SK-N-SH treated with all-trans-retinoic acid at 6 μM for 48 hours (cell line): ENCODE data around the gene PRKAG3.

Experiments
- ATAC-seq: fragments of 200-7000 bp; cut with Tn5 transposase; 3 replicates; pipeline ENCODE4 v1.9.1; 2020; ENCODE audit warnings: mild to moderate bottlenecking, moderate library complexity
- ARNTL ChIP-seq: fragments of 450-650 bp; formaldehyde crosslinking; IDR thresholded peaks from 2 replicates; pipeline ENCODE4 v1.5.0; 2020; ENCODE audit warnings: low read depth, mild to moderate bottlenecking, moderate library complexity, borderline replicate concordance
- BACH2 ChIP-seq: fragments of 250-450 bp; sonication (Bioruptor Pico); IDR thresholded peaks from 2 replicates; pipeline ENCODE4 v1.9.0; 2021; ENCODE audit warnings: mild to moderate bottlenecking, borderline replicate concordance
- CSDC2 ChIP-seq: fragments of 250-450 bp; sonication (Bioruptor Pico); IDR thresholded peaks from 2 replicates; pipeline ENCODE4 v1.5.0; 2020; ENCODE audit warnings: mild to moderate bottlenecking, moderate library complexity
- ESRRG ChIP-seq: fragments of 250-450 bp; sonication (Bioruptor Pico); IDR thresholded peaks from 2 replicates; pipeline ENCODE4 v1.6.1; 2021; ENCODE audit warnings: mild to moderate bottlenecking
- GLIS3 ChIP-seq: fragments of 250-450 bp; sonication (Bioruptor Pico); IDR thresholded peaks from 2 replicates; pipeline ENCODE4 v1.5.0; 2020; ENCODE audit warnings: mild to moderate bottlenecking, moderate library complexity
- ISL1 ChIP-seq: fragments of 250-450 bp; sonication (Bioruptor Pico); IDR thresholded peaks from 2 replicates; pipeline ENCODE4 v2.1.2; 2022; ENCODE audit warnings: mild to moderate bottlenecking, moderate library complexity
- POU6F1 ChIP-seq: fragments of 250-450 bp; sonication (Bioruptor Pico); IDR thresholded peaks from 2 replicates; pipeline ENCODE4 v1.8.0; 2021; ENCODE audit warnings: low read depth, mild to moderate bottlenecking, moderate library complexity, borderline replicate concordance
- PPARA ChIP-seq: fragments of 250-450 bp; sonication (Bioruptor Pico); IDR thresholded peaks from 2 replicates; pipeline ENCODE4 v1.5.0; 2020; ENCODE audit warnings: mild to moderate bottlenecking, borderline replicate concordance
- SNAI2 ChIP-seq: fragments of 250-450 bp; sonication (Bioruptor Pico); IDR thresholded peaks from 2 replicates; pipeline ENCODE4 v1.5.0; 2020; ENCODE audit warnings: mild to moderate bottlenecking, moderate library complexity
- TCF4 ChIP-seq: fragments of 250-450 bp; sonication (Bioruptor Pico); IDR thresholded peaks from 2 replicates; pipeline ENCODE4 v1.8.0; 2021; ENCODE audit warnings: mild to moderate bottlenecking, moderate library complexity, borderline replicate concordance
- TOX ChIP-seq: fragments of 250-450 bp; sonication (Bioruptor Pico); IDR thresholded peaks from 2 replicates; pipeline ENCODE4 v1.8.0; 2021; ENCODE audit warnings: mild to moderate bottlenecking, moderate library complexity, borderline replicate concordance
- ZC3H10 ChIP-seq: fragments of 250-450 bp; sonication (Bioruptor Pico); IDR thresholded peaks from 2 replicates; pipeline ENCODE4 v1.5.1; 2021; ENCODE audit warnings: mild to moderate bottlenecking, moderate library complexity
- ZFP30 ChIP-seq: fragments of 450-650 bp; formaldehyde crosslinking; IDR thresholded peaks from 2 replicates; pipeline ENCODE4 v1.5.0; 2022; ENCODE audit warnings: mild to moderate bottlenecking, moderate library complexity
- ZNF565 ChIP-seq: fragments of 450-650 bp; formaldehyde crosslinking; conservative IDR thresholded peaks from 2 replicates; pipeline ENCODE4 v1.5.0; 2020; ENCODE audit warnings: low read depth, mild to moderate bottlenecking, moderate library complexity
- ZNF8 ChIP-seq: fragments of 450-650 bp; formaldehyde crosslinking; IDR thresholded peaks from 2 replicates; pipeline ENCODE4 v1.5.0; 2020; ENCODE audit warnings: mild to moderate bottlenecking, moderate library complexity
- TF ChIP-seq, protein P1 (sequence below): fragments of 250-450 bp; sonication (Bioruptor Pico); IDR thresholded peaks from 2 replicates; pipeline ENCODE4 v1.5.1; 2020; ENCODE audit warnings: low read depth, mild to moderate bottlenecking, moderate library complexity
- TF ChIP-seq, protein P2 (sequence below): fragments of 250-450 bp; sonication (Bioruptor Pico); IDR thresholded peaks from 2 replicates; pipeline ENCODE4 v1.5.0; 2020; ENCODE audit warnings: mild to moderate bottlenecking, moderate library complexity
- TF ChIP-seq, protein P3 (sequence below): fragments of 250-450 bp; sonication (Bioruptor Pico); IDR thresholded peaks from 2 replicates; pipeline ENCODE4 v1.5.1; 2021; ENCODE audit warnings: mild to moderate bottlenecking, moderate library complexity
- TF ChIP-seq, protein P4 (sequence below): fragments of 250-450 bp; sonication (Bioruptor Pico); IDR thresholded peaks from 2 replicates; pipeline ENCODE4 v1.8.0; 2020; ENCODE audit warnings: mild to moderate bottlenecking, moderate library complexity, borderline replicate concordance

The PRKAG3 gene

DNA sequence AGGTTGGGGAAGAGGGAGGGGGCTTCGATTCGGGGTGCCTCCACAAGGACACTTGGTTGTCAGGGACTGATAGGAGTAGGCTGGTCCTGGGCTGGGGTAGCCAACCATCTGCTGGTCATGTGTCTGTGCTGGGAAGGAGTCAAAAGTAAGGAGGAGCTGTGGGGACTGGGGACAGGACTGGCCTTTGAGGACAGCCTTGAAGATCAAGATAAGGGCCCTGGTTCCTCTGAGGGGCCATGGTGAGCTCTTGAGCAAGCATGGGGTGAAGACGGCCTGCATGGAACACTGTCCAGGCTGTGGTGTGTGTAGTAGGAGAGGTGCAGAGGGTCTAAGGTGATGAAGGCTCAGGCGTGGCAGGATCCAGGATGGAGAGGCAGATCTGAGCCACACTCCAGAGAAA is 47.9 kb downstream of the PRKAG3 start:
- ATAC-seq, result no peak

DNA sequence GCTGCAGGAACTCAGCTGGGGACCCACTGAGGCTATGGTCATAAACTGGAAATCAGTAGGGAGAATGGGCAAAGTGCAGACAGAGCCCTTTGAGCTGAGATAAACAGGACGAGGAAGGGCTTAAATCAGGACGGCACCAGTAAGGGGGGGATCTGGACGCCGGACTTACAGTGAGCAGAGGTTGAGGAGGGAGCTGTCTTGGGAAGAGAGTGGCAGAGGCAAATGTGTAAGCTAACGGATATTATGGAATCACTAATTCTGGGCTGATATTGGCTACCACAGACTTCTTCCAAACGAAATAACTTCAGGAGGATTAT is 49.1 kb downstream of the PRKAG3 start:
- no peak for ATAC-seq
- TF ChIP-seq ZNF8 (CRISPR knock-in tag) (no peak), SNAI2 (no peak), ZC3H10 (CRISPR knock-in tag) (no peak), ISL1 (CRISPR knock-in tag) (no peak), ESRRG (CRISPR knock-in tag) (no peak), CSDC2 (CRISPR knock-in tag) (no peak), ZNF565 (CRISPR knock-in tag) (no peak), PPARA (no peak), POU6F1 (CRISPR knock-in tag) (no peak)
- TF ChIP-seq, protein P1, sequence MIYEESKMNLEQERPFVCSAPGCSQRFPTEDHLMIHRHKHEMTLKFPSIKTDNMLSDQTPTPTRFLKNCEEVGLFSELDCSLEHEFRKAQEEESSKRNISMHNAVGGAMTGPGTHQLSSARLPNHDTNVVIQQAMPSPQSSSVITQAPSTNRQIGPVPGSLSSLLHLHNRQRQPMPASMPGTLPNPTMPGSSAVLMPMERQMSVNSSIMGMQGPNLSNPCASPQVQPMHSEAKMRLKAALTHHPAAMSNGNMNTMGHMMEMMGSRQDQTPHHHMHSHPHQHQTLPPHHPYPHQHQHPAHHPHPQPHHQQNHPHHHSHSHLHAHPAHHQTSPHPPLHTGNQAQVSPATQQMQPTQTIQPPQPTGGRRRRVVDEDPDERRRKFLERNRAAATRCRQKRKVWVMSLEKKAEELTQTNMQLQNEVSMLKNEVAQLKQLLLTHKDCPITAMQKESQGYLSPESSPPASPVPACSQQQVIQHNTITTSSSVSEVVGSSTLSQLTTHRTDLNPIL (CRISPR knock-in tag), result no peak
- TF ChIP-seq, protein P2, sequence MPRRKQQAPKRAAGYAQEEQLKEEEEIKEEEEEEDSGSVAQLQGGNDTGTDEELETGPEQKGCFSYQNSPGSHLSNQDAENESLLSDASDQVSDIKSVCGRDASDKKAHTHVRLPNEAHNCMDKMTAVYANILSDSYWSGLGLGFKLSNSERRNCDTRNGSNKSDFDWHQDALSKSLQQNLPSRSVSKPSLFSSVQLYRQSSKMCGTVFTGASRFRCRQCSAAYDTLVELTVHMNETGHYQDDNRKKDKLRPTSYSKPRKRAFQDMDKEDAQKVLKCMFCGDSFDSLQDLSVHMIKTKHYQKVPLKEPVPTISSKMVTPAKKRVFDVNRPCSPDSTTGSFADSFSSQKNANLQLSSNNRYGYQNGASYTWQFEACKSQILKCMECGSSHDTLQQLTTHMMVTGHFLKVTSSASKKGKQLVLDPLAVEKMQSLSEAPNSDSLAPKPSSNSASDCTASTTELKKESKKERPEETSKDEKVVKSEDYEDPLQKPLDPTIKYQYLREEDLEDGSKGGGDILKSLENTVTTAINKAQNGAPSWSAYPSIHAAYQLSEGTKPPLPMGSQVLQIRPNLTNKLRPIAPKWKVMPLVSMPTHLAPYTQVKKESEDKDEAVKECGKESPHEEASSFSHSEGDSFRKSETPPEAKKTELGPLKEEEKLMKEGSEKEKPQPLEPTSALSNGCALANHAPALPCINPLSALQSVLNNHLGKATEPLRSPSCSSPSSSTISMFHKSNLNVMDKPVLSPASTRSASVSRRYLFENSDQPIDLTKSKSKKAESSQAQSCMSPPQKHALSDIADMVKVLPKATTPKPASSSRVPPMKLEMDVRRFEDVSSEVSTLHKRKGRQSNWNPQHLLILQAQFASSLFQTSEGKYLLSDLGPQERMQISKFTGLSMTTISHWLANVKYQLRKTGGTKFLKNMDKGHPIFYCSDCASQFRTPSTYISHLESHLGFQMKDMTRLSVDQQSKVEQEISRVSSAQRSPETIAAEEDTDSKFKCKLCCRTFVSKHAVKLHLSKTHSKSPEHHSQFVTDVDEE (CRISPR knock-in tag), result no peak
- TF ChIP-seq, protein P3, sequence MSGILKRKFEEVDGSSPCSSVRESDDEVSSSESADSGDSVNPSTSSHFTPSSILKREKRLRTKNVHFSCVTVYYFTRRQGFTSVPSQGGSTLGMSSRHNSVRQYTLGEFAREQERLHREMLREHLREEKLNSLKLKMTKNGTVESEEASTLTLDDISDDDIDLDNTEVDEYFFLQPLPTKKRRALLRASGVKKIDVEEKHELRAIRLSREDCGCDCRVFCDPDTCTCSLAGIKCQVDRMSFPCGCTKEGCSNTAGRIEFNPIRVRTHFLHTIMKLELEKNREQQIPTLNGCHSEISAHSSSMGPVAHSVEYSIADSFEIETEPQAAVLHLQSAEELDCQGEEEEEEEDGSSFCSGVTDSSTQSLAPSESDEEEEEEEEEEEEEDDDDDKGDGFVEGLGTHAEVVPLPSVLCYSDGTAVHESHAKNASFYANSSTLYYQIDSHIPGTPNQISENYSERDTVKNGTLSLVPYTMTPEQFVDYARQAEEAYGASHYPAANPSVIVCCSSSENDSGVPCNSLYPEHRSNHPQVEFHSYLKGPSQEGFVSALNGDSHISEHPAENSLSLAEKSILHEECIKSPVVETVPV, result no peak
- TF ChIP-seq, protein P4, sequence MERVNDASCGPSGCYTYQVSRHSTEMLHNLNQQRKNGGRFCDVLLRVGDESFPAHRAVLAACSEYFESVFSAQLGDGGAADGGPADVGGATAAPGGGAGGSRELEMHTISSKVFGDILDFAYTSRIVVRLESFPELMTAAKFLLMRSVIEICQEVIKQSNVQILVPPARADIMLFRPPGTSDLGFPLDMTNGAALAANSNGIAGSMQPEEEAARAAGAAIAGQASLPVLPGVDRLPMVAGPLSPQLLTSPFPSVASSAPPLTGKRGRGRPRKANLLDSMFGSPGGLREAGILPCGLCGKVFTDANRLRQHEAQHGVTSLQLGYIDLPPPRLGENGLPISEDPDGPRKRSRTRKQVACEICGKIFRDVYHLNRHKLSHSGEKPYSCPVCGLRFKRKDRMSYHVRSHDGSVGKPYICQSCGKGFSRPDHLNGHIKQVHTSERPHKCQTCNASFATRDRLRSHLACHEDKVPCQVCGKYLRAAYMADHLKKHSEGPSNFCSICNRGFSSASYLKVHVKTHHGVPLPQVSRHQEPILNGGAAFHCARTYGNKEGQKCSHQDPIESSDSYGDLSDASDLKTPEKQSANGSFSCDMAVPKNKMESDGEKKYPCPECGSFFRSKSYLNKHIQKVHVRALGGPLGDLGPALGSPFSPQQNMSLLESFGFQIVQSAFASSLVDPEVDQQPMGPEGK (CRISPR knock-in tag), result no peak

More for the DNA sequence above, 47.9 kb downstream of the PRKAG3 start:
- TF ChIP-seq ZFP30 (CRISPR knock-in tag) (no peak), BACH2 (CRISPR knock-in tag) (no peak), GLIS3 (CRISPR knock-in tag) (no peak), TOX (CRISPR knock-in tag) (no peak), CSDC2 (CRISPR knock-in tag) (no peak), TCF4 (no peak), SNAI2 (no peak), ZC3H10 (CRISPR knock-in tag) (no peak), ESRRG (CRISPR knock-in tag) (no peak), ZNF8 (CRISPR knock-in tag) (no peak), ARNTL (no peak), ISL1 (CRISPR knock-in tag) (no peak)
- TF ChIP-seq, protein P4 (CRISPR knock-in tag), result no peak
- TF ChIP-seq, protein P3, result no peak
- TF ChIP-seq, protein P2 (CRISPR knock-in tag), result no peak
- TF ChIP-seq, protein P1 (CRISPR knock-in tag), result no peak
